Stimulated activated naive CD4-positive, alpha-beta T cell treated with Interleukin-2 at 50 U/mL for 16 hours (primary cell): Measurements from ENCODE around the gene TRIM7.
"Not testable (repeated sequence)": the region's sequence is repeated elsewhere in the genome, so short reads cannot be mapped to it uniquely, and the experiment has no call there.

Source experiments
- DNase-seq: peaks from one replicate; lab custom pipeline; 2025; lab: John Stamatoyannopoulos, UW

Gene TRIM7

GRCh38 chr5:181149806-181150733 is 54.9 kb downstream of the TRIM7 start:
- no peak for DNase-seq

DNA sequence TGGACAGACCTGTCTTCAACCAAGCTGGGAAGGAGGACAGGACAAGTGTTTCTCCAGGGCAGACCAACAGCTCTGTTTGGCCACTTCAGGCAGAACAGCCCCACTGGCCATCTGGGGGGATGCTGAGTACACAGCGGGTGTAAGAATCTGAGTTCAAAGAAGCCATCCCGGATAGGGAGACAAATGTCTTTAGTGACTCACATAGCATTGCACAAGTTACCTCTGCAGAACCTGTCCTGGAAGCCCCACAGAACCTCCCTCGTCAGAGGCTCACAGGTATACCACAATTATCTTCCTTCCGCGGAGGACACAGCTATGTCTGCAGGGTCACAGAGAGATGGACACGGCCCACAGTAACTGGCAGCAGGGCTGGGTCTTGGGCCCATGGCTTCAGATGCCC is 55.6 kb downstream of the TRIM7 start:
- DNase-seq, result no peak

- not testable (repeated sequence) for DNase-seq
Observed at GRCh38 chr5:181146927-181147636, 57.9 kb downstream of the TRIM7 start, which contains the start of gene OR2V2. TSS of gene OR2V2 (plus strand) at chr5:181147586. CDS start at chr5:181154943, 7,357 bp downstream.

DNA sequence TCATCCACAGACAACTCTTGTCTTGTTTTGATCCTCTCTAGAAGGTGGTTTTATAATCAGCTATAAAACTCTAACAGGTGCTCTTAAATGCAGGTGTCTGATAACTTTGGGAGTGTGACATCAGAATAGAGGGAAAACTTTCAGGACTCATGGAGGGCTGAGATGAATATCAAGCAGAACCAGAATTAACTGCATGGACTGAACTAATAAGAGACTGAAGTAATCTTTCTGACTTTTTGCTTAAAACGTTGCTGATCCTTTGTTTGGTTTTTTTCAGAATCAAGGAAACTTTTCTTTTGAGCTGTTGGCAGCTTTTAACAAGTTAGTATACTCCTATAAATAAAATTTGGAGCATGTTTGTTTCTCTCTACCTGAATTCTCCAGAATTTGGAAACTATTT is 59.9 kb downstream of the TRIM7 start:
- no peak for DNase-seq
